ENCODE measurements around the gene SEC11A. TPM values are rescaled to one million over a fixed set of nuclear protein-coding genes. Genes with fewer than 3 reads are reported as not detected.

Gene SEC11A
- total RNA-seq, 1 donor from 2014 or later, result 108 TPM

DNA sequence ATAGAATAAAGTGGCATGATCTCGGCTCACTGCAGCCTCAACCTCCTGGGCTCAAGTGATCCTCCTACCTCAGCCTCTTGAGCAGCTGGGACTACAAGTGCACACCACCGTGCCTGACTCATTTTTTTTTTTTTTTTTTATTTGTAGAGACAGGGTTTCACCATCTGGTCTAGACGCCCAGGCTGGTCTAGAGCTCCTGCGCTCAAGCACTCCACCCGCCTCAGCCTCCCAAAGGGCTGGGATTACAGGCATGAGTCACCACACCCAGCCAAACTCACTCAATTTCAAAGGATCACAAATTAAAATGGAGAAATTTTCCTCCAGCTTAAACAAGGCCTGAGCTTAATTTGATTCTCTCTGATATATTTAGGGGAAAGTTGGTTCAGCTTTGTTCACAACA, 30.6 kb downstream of the SEC11A start:
- intact Hi-C loops (cut with micrococcal nuclease), result no loop called here

GRCh38 chr15:84684092-84684491, 31.8 kb downstream of the SEC11A start:
- intact Hi-C loops (cut with micrococcal nuclease), result no loop called here

- intact Hi-C loops (cut with micrococcal nuclease), result no loop called here
Observed at GRCh38 chr15:84681831-84682230, 34.1 kb downstream of the SEC11A start.

DNA sequence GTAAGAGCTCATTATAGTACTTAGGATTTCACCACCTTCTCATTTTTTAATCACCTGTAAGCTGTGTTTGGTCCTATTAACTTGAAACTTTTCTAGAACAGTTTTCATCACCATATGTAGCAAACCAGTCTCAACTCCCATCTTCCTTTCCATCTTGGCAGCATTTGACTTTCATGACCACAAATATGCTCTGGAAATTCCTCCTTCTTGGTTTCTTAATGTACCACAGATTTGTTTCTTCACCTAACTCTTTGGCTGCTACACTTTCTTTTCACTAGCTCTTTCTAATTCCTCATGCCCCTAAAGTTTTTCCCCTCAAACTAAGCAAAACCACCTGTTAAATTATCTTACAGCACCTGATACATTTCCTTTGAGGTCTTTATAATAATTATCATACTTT, 44.7 kb downstream of the SEC11A start:
- intact Hi-C loops (cut with micrococcal nuclease), result no loop called here

GRCh38 chr15:84669726-84670125, 46.2 kb downstream of the SEC11A start:
- intact Hi-C loops (cut with micrococcal nuclease), result no loop called here

DNA sequence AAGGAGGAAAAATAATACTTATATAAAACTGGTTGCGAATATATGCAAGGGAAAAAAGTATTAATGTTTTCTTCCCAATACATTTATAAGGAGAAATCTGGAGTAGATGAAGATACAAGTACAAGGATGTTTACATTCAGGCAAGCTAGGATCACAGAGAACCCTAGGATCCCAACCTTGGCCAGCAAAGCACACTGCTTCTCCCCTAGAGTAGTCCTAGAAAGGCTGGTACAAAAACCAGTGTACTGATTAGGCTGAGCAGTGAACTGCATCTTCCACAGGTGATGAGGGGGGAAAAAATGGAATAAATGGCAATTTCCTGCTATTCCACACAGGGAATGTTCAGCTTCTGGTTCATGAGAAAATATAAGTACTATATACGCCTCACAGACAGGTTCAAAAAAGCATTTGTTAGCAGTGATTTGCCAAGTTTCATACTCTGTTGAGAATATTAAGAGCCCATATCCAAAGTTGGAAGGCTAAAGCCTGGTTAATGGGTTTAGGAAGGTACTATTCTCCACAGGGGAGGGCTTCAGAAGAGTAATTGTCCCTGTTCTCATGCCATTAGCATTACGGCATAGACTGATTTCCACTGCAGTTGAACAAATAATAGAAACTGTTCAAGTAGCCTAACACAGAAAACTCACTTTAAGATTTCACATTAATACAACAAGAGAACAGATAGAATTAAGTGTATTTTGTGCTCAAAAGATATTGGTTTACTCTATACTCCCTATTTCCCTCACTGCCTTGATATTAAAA, 47.5 kb downstream of the SEC11A start:
- intact Hi-C loops (cut with micrococcal nuclease), result no loop called here

DNA sequence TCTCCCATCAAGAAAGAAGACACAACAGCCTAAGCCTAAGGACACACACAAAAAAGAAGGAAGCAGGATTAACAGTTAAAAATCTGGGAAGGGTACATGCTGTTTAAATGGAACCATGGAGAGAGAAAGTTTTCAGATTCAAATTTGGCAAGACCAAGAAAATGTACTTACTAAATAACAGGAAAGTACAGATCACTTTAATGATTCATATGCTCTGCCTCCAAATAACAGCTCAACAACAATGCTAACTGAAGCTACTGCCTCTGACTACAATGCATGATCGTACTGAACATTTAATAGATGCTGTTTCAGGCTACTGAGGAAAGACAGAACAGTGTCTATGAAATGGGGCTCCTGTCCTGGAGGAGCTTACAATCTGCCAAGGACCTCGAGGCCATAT, 49.6 kb downstream of the SEC11A start:
- intact Hi-C loops (cut with micrococcal nuclease), result no loop called here

DNA sequence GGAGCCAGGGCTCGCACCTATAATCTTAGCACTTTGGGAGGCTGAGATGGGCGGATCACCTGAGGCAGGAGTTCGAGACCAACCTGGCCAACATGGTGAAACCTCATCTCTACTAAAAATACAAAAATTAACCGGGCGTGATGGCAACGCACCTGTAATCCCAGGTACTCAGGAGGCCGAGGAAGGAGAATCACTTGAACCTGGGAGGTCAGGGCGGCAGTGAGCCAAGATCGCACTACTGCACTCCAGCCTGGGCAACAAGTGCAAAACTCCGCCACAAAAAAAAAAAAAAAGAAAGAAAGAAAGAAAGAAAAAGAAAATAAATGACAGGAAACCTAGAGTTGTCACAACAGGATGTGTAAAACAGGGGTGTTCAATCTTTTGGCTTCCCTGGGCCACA, 54.9 kb downstream of the SEC11A start:
- intact Hi-C loops (cut with micrococcal nuclease), result no loop called here

DNA sequence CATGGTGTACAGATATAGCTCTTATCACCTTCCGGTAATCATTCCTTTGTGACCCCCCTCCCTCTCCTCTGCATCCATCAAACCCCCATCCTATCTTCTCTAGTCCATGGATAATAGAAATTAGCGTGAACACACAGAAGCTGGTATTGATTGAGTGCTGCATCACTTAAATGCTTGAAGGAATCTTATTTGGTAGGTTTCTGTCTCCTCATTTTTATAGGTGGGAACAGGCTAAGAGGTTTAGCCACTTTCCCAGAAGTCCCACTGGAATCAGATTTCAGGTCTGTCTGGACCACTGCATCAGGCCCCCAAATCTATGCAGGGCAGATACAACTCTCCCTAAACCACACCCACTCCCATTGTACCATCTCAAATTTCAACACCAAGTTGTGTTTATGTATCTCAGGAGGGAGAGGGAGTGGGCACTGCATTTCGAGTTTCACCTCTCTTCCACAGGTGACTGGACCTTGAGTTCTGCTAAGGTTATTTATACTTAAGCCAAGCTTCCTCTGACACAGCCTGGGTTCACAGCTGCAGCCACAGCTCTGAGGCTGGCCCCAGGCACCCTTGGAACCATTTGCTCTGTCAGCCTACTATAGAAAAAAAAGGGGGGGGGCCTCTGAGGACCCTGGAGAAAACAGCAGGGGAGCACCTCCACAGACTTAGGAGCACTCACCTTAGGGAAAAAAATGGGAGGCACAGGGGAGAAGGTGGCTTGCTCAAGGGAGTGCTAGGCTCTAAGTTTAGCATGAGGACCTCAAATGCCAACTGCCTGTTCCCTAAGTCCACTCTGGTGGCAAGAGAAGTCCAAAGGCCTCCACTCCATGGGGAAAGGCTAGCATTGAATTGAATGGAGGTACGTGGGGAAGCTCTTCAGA, 55.8 kb downstream of the SEC11A start:
- intact Hi-C loops (cut with micrococcal nuclease), result no loop called here

- intact Hi-C loops (cut with micrococcal nuclease), result loop anchor here (1.0 kb wide), 2 partner anchors 56 to 269 kb away; no protein-coding TSS in a partner anchor
Observed at GRCh38 chr15:84658788-84659411, 57.0 kb downstream of the SEC11A start.

GRCh38 chr15:84658080-84658787, 57.7 kb downstream of the SEC11A start, which contains the start of gene NMB:
NMB (minus strand) TSS chr15:84658199; CDS start chr15:84658152, 47 bp downstream.
- intact Hi-C loops (cut with micrococcal nuclease), result loop anchor here (1.0 kb wide), 2 partner anchors 57 to 270 kb away; no protein-coding TSS in a partner anchor

DNA sequence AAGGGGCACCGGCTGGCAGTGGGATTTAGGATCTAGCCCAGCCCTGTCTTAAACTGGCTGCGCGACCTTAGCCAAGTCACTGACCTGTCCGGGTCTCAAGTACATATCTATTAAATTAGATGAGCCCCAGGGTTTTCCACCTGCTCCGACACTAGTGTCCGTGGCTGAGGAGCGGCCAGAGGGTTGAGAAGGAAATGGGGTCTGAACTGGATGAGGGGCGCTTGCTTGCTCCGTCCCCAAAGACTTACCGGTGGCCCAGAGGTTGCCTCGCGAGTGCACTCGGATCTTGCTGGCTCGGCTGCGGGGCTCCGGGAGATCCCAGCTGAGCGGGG, 58.2 kb downstream of the SEC11A start:
- intact Hi-C loops (cut with micrococcal nuclease), result loop anchor here (1.0 kb wide), 2 partner anchors 58 to 271 kb away; no protein-coding TSS in a partner anchor

- intact Hi-C loops (cut with micrococcal nuclease), result no loop called here
Observed at GRCh38 chr15:84656972-84657371, 59.0 kb downstream of the SEC11A start.

DNA sequence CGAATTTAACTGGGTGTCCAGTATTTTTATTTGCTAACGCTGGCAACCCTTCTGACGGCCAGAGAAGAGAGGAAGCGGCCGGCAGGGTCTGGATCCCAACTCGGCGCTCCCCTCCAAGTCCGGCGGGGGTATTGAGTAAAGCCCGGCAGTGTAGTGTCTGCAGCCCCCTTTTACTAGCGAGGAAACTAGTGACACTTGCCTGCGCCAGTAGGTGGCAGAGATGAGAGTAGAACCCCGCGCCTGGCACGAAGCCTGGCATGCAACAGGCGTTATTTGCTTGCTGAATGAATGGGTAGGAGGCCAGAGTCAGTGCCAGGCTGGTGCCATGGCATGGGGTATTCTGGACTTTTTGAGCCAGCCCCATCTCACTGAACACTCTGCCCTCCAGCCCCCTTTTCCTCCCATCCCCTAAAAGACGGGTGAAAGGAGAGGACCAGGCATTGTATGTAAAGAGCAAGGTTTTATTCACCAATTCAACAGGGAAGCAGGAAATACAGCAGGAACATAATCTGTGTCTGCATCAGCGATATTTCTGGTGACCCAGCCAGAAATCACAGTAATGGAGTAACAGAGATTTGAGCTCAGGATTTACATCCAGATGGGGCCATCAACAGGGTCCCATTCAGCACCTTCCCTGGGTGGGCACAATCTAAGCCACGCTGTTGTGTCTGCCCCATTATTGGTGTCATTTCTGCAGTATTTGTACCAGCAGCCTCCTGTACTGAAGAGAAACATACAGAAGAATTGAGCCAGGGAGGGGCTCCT, 61.1 kb downstream of the SEC11A start:
- intact Hi-C loops (cut with micrococcal nuclease), result loop anchor here (1.0 to 5.0 kb wide), 10 partner anchors 22 to 325 kb away; partner anchors contain the start of genes SEC11A and ZNF592

GRCh38 chr15:84653910-84654688, 61.8 kb downstream of the SEC11A start, which contains the start of gene WDR73:
WDR73 (minus strand) TSS chr15:84654283; CDS start chr15:84654274, 9 bp downstream.
- intact Hi-C loops (cut with micrococcal nuclease), result loop anchor here (1.0 to 5.0 kb wide), 10 partner anchors 21 to 326 kb away; partner anchors contain the start of genes SEC11A and ZNF592

GRCh38 chr15:84653584-84653909, 62.4 kb downstream of the SEC11A start:
- intact Hi-C loops (cut with micrococcal nuclease), result loop anchor here (5.0 kb wide), 1 partner anchor 109 kb away; no protein-coding TSS in a partner anchor

GRCh38 chr15:84649706-84650105, 66.2 kb downstream of the SEC11A start:
- intact Hi-C loops (cut with micrococcal nuclease), result loop anchor here (5.0 kb wide), 1 partner anchor 113 kb away; no protein-coding TSS in a partner anchor

- intact Hi-C loops (cut with micrococcal nuclease), result no loop called here
Observed at GRCh38 chr15:84648539-84648938, 67.4 kb downstream of the SEC11A start.

DNA sequence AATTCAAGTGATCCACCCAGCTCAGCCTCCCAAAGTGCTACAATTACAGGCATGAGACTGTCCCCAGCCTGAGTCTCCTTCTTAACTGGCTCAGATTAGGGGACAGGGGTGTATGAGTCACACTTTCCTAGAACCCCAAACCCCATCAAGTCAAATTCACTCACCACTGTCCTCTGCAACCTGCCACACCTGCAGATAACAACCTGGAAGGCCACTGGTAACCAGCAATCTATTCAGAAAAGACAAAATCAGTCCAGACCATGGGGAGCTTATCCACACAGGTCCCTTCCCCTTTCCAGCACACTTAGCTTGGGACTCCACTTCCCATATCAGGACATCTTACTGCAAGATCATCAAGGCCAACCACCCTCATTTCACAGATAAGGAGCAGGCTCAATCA, 68.2 kb downstream of the SEC11A start:
- intact Hi-C loops (cut with micrococcal nuclease), result no loop called here

All from T-helper 1 cell treated with Interleukin-12 subunit alpha and Interleukin-12 subunit beta and Interleukin-4 antibody, amounts not matched to agents 30 ng/mL and 1 ng/mL, for 36 hours (primary cell).